GM21825 (cell line): ENCODE results near the gene VEGFB.

Source experiments
- ATAC-seq: cut with Tn5 transposase; IDR thresholded peaks from one replicate; pipeline ENCODE4 v1.9.1; 2021; ENCODE audit warnings: mild to moderate bottlenecking, moderate library complexity; ENCODE audit not compliant: unreplicated experiment

Gene VEGFB

DNA sequence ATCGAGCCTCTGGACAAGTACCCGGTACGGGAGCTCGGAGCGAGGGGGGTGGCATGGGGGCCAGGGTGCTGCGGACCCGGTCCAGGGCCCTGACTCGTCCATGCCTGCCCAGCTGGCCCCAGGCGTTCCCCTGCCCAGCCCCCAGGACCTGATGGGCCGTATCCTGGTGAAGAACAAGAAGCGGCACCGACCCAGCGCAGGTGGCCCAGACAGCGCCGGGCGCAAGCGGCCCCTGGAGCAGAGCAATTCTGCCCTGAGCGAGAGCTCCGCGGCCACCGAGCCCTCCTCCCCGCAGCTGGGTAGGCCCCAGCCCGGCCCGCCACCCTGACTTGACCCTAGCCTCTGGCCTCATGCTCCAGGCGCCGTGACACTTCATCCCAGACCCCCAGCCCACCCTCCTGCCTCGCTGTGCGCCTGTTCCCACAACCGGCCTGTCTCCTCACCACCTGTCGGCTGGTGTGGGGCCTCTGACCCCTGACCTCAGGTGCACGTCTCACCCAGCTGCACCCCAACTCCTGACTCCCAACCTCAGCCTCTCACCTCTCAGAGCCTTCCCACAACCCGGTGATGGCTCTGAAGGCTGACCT lies 24.7 kb downstream of the VEGFB start:
- ATAC-seq: no peak

DNA sequence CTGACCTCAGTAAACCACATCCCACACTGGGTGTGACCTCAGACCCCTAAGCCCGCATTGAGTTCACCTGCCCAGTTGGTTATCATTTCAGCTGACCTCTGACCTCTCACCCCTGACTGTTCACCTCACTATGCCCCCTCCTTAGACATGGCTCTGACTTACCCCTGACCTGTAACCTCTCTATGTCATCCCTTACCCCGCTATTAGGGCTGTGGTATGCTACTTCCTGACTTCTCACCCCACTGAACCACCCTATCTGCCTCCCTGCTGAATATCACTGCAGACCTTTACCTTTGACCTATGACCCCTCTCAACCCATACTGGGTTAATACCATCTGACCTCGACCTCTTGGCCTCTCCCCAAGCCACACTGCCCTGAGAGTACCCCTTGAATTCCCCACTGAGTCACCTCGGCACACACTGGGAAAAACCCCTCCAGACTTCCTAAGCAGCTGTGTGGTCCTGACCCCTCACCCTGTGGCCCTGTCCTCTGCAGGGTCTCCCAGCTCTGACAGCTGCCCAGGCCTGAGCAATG lies 25.2 kb downstream of the VEGFB start:
- ATAC-seq: no peak

GRCh38 chr11:64260147-64260708 lies 25.8 kb downstream of the VEGFB start:
- no peak for ATAC-seq

DNA sequence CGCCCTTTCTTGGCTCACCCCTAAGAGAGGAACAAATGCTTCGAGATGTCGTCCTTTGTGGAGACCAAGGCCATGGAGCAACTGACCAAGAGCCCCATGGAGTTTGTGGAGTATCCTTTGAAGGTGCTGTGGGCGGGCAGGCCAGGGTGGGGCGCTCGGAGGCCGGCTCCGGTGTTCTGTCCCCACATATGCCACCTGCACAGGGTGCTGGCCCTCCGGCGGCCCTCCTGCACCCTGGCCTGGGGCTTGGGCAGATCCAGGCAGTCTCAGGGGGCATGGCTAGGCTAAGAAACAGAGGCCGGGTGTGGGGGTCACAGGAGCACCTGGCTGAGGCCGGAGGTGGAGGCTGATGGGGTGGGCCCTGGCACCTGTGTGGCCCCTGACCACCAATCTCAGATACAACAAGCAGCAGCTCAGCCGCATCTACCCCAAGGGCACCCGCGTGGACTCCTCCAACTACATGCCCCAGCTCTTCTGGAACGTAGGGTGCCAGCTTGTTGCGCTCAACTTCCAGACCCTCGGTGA lies 27.2 kb downstream of the VEGFB start:
- ATAC-seq: no peak

DNA sequence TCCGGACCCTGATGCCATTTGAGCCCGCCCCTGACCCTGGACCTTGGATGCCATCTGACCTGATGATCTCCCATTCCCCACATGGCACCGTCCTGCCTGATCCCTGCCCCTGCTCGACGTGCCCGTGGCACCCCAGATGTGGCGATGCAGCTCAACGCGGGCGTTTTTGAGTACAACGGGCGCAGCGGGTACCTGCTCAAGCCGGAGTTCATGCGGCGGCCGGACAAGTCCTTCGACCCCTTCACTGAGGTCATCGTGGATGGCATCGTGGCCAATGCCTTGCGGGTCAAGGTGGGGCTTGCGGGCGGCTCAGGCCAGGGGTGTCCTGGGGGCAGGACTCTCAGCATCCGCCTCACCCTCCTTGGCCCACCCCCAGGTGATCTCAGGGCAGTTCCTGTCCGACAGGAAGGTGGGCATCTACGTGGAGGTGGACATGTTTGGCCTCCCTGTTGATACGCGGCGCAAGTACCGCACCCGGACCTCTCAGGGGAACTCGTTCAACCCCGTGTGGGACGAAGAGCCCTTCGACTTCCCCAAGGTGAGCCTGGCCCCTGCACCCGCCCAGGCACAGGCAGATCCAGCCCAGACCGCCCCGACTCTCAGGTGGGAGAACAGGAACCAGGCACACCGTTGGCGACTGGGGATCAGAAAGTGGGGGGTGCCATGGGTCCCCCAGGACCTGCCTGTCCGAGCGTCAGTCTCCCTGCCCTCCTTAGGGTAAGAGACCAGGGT lies 28.1 kb downstream of the VEGFB start:
- no peak for ATAC-seq

- ATAC-seq: no peak
Observed at GRCh38 chr11:64263021-64263946, 28.9 kb downstream of the VEGFB start.

- ATAC-seq: no peak
Observed at GRCh38 chr11:64263947-64264317, 29.5 kb downstream of the VEGFB start.

DNA sequence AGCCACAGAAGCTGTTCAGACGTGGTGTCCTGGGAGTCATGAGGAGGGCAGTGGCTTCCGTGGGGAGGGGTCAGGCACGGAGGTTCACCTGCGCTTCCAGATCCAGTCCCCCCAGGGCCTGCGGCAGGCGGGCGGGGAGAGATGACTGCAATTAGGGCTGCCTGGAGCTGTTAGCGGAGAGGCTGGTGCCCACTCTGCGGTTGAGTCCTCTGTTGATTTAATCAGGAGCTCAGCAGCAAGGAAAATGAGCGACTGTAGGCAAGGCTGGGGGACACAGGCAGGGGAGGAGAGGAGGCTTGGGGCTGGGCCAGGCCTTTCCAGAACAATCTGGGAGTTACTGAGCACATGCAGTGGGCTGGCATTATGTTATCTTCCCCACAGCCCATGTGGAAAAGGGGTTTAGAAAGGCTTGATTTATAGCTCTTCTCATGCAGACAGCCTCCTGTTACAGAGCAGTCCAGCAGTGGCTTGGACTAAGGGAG lies 30.0 kb downstream of the VEGFB start:
- no peak for ATAC-seq

- ATAC-seq: no peak
Observed at GRCh38 chr11:64265176-64266160, 31.1 kb downstream of the VEGFB start.

GRCh38 chr11:64266339-64266738 lies 32.0 kb downstream of the VEGFB start:
- no peak for ATAC-seq

GRCh38 chr11:64267207-64267945 lies 33.0 kb downstream of the VEGFB start:
- no peak for ATAC-seq

GRCh38 chr11:64268025-64268892 lies 33.9 kb downstream of the VEGFB start:
- ATAC-seq: no peak

DNA sequence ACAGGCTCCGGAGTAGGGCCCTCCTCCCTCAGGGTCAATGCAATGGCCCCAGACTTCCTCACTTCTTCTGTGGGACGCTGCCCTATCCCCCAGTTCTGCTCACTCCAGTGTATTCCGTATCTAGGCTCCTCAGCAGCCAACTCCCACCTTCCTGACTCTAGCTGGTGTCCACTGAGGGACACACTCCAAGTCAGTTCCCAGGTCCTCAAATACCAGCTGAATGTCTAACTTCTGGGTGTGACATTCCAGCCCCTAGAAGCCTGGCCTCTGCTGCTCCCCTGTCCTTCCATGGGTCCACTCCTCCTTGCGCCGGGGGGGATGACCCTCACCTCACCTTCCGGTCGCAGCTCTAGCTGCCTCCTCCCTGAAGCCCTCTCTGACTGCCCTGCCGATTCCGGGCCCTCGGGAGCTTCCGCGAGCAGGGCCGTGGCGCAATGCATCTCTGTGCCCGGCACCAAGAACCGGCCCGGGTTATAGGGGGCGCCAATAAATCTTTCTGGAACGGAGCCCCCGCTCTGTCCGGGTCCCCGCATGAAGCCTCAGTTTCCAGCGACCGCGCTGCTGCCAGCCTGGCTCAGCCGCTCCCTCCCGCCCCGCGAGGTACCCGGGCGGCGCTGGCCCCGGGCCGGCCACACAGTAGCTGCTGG lies 34.6 kb downstream of the VEGFB start:
- peak; percentile 10 for ATAC-seq

DNA sequence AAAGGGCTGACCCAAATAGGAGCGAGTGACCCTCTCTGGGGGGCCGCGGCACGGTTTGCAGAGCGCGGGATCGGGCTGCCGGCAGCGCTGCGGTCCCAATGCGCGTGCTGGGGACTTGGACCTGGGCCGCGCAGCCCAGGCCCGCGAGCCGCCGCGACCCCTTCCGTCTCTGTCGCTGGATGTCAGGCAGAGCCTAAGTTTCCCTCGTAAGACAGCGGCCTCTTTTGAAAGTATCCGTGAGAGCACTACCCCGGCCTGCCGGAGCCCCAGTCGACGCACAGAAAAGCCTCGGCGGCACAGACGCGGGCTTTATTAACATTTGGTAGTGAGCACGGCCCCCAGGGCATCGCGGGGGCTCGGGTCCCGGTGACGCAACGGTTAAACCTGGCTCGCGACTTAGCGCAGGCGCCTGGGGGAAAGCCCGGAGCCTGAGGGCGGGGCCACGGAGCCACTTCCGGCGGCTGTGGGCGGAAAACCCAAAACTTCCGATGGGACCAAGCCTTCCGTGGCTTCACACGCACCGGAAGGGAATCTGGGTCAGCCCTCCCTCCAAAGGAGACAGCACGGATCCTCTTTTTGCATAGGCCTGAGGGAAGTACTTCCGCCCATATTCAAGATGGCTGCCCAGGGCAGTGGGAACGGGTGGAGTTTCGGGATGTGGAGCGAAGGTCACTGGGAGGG lies 35.3 kb downstream of the VEGFB start:
- ATAC-seq: peak; percentile 56

GRCh38 chr11:64275031-64275800 lies 40.8 kb downstream of the VEGFB start:
- no peak for ATAC-seq

- ATAC-seq: no peak
Observed at GRCh38 chr11:64275841-64276240, 41.5 kb downstream of the VEGFB start.
